Fibroblast of villous mesenchyme (primary cell): ENCODE data around the gene FLT4. TPM values are rescaled to one million over a fixed set of nuclear protein-coding genes. Genes with fewer than 3 reads are reported as not detected.

Source experiments
- DNase-seq: peaks from one replicate; pipeline ENCODE4 v3.0.0-alpha.2; 2010; ENCODE audit warnings: low read depth
- H3K4me3 ChIP-seq: 2 replicates; pipeline ENCODE4 v1.5.1; 2011; ENCODE audit warnings: low read depth, mild to moderate bottlenecking, low read length
- total RNA-seq: library from RNA; depleted of rRNA; stranded (reverse); fragments of >200 nt; gene quantifications from 2 replicates; pipeline ENCODE4 v1.2.3, GENCODE V29; 2012
- TF ChIP-seq, protein P1 (sequence below): IDR thresholded peaks from 2 replicates; pipeline ENCODE4 v1.5.1; 2012; ENCODE audit warnings: low read depth, mild to moderate bottlenecking, low read length; ENCODE audit not compliant: insufficient read depth

Gene FLT4
- total RNA-seq, 1 donor = 0.43 TPM

DNA sequence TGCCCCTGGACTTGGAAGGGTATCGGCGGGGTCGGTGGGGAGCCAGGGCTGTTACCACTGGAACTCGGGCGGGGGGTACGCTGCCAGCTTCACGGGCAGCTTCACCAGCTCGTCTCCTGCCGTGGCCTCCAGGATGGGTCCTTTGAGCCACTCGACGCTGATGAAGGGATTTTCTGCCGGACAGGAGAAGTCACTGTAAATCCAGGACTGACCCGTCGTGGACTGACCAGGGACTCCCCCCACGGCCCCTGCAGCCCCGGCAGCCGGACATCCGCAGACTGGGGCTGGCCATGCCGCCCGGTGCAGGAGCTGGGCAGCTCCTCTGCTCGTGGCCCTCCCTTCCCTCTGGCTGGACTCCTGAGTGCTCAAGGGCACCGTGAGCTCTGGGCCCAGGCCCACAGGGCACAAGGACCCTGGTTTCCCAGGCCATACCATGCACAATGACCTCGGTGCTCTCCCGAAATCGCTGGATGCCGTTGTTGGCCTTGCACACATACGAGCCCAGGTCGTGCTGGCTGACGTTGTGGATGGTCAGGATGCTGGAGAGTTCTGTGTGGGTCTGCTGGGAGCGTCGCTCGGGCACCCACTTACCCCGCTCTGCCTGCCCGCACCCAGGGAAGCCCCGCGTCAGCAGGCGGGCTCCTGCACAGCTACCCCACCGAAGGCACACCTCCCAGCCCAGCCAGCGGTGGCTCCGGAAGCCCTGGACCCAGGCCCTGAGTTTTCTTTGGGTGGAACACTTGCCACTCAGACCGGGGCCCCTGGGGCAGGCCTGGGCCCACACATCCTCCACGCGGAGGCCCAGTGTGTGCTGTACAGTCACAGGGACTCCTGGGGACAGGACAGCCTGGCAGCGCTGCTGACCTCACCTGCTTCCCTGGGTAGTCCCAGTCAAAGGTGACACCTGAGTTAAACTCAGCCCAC lies 20.3 kb downstream of the FLT4 start:
- TF ChIP-seq, protein P1, sequence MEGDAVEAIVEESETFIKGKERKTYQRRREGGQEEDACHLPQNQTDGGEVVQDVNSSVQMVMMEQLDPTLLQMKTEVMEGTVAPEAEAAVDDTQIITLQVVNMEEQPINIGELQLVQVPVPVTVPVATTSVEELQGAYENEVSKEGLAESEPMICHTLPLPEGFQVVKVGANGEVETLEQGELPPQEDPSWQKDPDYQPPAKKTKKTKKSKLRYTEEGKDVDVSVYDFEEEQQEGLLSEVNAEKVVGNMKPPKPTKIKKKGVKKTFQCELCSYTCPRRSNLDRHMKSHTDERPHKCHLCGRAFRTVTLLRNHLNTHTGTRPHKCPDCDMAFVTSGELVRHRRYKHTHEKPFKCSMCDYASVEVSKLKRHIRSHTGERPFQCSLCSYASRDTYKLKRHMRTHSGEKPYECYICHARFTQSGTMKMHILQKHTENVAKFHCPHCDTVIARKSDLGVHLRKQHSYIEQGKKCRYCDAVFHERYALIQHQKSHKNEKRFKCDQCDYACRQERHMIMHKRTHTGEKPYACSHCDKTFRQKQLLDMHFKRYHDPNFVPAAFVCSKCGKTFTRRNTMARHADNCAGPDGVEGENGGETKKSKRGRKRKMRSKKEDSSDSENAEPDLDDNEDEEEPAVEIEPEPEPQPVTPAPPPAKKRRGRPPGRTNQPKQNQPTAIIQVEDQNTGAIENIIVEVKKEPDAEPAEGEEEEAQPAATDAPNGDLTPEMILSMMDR = no peak
- no peak for DNase-seq
- no peak overlapping the region for H3K4me3 ChIP-seq

DNA sequence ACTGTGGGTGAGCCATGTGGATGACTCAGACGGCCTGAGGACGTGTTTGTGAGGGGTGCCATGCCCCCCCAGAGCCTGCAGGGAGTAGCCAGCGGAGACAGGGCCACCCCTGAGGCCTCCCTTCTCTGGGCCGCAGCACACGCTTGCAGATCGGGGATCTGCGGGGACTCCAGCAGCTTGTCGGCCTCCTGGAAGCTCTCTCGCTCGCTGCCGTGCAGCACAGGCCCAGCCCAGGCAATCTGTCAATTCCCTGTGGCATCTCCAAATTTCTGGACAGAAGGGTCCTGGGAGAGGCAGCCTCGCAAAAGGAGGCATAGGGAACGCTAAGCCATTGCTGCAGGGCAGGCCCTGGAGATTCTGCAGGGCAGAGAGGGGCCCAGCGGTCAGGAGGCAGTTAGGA lies 21.2 kb downstream of the FLT4 start:
- no peak overlapping the region for H3K4me3 ChIP-seq
- TF ChIP-seq, protein P1 = no peak
- DNase-seq = no peak

DNA sequence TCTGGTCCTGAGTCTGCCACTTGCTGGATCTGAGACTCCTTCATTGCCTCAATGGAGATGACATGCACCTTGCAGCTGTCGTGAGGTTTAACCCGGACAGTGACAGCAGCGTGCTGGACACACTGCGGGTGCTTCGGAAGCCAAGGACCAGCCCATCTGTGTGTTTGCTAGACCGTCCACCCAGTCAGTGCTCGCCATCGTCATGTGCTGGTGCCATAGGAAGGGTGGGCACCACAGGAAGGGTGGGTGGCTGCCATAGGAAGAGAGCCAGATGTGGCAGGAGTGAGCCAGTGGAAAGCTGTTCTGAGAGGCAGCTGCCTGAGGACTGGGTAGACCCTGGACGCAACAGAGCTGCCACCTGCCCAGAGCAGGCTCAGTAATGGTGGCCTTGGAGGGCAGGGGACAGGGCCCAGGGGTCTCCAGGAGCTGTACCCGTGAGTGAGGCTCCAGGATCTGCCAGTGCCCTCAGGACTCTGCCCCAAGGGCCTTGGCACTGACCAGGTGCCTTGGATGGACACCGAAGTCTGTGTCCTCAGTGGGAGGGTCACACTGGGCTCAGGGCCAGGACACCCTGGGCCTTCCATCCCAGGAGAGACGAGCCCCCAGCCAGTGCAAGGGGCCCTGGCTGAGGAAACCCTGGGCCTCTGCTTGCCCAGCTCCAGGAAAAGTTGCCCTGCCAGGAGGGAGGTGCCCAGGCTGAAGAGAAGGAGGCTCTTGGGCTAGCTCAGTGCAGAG lies 21.8 kb downstream of the FLT4 start:
- TF ChIP-seq, protein P1 = no peak
- DNase-seq = no peak

DNA sequence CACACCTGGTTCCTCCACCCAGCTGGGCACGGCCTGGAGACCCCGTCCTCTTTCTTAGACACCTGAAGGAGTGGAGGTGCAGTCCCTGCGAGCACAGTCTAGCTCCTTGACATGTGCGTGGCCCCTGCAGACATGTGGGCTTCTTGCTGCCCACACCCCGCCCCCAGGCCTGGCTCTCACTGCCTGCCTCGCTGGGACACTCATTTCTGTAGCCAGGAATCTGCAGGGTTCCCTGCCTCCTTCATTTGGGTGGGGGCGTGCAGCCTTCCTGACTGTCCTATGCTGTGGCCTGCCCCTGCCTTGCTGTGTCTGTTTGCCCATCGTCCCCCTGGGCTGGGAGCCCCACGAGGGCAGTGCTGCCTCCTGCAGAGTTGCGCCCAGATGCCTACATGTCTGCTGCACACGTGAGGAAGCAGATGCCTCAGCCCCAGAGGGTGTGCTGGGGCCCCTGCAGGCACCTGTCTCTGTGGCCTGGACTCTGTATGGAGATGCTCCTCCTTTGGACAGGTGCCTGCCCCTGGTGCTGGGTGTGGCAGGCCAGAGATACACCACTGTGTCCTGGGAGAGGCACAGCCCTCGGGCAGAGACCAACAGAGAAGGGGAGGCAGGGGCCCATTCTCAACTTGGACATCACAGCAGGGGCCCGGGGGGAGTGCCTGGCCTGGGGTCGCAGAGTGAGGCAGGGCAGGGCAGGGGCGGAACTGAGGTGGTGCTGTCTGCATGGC lies 22.6 kb downstream of the FLT4 start:
- H3K4me3 ChIP-seq = no peak overlapping the region
- no peak for DNase-seq
- TF ChIP-seq, protein P1 = no peak

More for the DNA sequence above, 21.8 kb downstream of the FLT4 start:
- H3K4me3 ChIP-seq = no peak overlapping the region

DNA sequence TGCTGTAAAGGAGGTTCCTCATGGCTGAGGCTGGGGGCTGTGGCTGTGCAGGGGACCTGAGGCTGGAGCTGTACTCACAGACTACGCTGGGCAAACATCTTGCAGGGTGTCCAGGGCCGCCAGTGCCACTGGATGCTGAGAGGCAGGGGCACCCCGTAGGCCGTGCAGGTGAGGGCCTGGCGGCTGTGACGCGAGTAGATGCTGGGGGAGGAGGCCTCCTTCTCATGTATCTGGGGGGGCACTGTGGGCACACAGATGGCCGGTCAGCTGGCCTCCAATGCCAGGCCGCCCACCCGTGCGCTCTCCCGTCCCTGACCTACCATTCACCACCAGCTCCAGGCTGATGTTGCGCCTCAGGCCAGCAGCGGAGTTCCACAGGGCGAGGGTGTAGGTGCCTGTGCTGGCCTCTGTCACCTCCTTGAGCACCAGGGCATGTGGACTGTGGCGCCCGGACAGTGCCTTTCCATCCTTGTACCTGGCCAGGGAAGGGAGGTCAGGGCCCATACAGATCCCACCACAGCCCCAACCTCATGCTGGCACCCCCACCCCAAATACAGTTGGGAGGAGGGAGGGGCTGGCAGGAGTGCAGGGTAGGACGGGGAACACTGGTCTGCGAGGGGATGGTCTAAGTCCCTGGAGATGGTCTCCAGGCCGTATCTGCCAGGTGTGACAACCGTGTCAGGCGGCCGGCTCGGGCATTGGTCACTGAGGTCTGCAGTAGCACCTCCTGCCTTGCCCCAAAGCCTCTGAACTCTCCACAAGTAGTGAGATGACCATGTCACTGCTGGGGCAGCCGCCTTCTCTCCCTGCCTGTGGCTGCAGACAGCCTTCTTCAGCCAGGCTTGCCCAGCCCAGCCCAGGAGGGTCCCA lies 23.4 kb downstream of the FLT4 start:
- TF ChIP-seq, protein P1 = no peak

More for the DNA sequence above, 23.4 kb downstream of the FLT4 start:
- DNase-seq = no peak
- no peak overlapping the region for H3K4me3 ChIP-seq
